NOMO-1 (cell line): ENCODE data around the gene DBNDD2.
A peak's percentile ranks its signal among the peaks of the same experiment; 100 is the strongest.

Source experiments
- DNase-seq, 2 experiments: peaks; one replicate each; lab custom pipeline; 2025; ENCODE audit not compliant: unreplicated experiment in 2 of 2; lab: John Stamatoyannopoulos, UW

Gene DBNDD2

DNA sequence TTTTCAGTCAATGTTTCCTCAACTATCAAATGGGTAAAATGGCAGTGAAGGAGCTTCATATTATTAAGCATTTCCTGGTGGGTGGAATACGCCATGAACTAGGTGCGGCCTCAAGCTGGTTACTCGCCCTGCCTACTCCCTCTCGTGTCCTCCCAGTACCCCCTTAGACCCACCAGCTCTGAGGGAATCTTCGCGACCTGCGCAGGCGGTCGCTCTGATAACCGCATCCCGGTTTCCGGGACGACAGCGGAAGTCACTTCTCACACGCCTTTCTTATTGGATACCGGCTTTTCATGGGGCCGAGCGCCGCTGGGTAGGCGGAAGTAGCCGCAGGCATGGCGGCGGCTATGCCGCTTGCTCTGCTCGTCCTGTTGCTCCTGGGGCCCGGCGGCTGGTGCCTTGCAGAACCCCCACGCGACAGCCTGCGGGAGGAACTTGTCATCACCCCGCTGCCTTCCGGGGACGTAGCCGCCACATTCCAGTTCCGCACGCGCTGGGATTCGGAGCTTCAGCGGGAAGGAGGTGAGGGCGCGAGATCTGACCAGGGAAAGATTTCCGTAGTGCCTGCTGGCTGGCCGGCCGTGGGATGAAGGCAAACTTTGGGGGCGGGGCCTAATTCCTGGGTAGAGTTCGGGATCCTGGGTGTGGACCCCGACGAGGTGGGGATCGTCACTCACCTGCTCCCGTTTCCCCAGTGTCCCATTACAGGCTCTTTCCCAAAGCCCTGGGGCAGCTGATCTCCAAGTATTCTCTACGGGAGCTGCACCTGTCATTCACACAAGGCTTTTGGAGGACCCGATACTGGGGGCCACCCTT is 7.9 kb downstream of the DBNDD2 start, which contains the start of gene PIGT:
TSS of gene PIGT (plus strand) at position 320 of the 816 bp plus-strand sequence. CDS start at position 336, 16 bp downstream.
- peak; percentile 86 to 90 for DNase-seq

DNA sequence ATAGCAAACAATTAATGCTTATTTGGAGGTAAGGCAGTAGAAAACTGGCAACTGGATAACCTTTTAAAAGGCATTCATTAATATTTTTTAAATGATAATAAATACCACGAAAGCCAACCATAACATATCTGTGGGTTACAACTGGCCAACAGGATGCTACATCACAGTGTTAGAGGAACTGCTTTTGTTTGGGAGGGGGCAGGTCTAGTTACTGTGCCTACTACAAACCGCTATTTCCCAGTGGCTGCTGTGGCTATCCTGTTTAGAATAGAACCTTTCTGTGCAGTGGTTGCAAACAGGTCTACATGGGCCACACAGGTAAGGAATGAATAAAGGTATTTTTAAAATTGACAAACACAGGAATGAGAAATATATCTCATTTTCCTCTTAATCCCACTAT is 8.8 kb downstream of the DBNDD2 start:
- peak in 1 of 2 experiments; percentile 12 for DNase-seq

DNA sequence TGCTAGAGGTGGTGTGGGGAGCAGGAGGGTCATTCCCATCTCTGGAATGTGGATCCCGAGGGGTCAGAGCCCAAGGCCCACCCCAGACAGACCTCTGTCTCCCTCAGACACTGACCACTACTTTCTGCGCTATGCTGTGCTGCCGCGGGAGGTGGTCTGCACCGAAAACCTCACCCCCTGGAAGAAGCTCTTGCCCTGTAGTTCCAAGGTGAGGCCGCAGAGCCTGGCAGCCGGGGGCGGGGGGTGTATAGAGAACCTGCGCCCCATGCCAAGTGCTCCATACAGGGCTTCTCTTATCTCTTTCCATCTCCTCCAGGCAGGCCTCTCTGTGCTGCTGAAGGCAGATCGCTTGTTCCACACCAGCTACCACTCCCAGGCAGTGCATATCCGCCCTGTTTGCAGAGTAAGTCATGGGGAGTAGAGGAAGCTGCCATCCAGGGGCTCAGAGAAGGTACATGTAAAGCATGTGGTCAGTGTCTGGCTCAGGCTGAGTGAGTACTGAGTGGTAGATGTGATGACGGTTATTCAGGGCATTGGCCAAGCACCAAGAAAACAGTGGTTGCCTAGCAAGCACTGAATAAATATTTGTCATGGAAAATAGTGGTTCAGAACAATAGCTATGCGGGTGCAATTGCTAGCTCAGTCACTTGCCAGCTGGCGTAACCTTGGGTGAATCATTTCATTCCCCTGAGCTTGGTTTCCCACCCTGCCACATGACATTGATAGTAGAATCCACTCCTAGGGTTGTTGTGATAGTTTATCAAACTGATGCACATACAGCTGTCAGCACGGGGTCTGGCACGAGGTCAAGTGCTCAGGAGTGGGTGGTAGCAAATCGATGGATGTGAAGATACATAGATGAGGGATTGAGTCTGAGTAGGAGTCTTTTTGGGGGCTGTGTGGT is 11.4 kb downstream of the DBNDD2 start:
- DNase-seq: no peak

DNA sequence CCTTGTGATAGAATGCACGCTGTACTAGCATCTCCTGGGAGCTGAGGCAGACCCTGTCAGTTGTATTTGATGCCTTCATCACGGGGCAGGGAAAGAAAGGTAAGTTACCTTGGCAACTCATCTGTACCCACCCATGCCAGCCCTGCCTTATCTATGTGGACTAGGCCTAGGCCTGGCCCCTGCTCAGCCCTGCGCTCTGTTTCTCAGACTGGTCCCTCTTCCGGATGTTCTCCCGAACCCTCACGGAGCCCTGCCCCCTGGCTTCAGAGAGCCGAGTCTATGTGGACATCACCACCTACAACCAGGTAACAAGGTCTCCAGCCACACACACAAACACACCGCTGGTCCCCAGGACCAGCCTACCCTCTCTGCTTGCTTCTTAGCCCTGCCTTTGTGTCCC is 12.0 kb downstream of the DBNDD2 start:
- no peak for DNase-seq

DNA sequence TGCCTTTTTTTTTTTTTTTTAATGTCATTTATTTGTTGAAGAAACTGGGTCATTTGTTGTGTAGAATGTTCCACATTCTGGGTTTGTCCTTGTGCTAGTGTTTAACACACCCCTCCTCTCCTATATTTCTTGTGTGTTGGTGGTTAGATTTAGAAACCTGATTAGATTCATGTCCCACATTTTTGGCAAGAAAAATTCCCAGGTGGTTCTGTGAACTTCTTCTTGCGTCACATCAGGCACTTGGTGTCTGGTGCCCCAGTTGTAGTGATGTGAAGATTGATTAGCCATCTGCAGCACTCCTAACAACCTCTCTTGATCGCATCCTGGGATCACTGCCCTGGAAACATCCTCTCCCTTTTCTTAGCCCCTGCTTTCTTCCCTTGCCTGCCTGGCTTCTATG is 15.6 kb downstream of the DBNDD2 start:
- DNase-seq: no peak

DNA sequence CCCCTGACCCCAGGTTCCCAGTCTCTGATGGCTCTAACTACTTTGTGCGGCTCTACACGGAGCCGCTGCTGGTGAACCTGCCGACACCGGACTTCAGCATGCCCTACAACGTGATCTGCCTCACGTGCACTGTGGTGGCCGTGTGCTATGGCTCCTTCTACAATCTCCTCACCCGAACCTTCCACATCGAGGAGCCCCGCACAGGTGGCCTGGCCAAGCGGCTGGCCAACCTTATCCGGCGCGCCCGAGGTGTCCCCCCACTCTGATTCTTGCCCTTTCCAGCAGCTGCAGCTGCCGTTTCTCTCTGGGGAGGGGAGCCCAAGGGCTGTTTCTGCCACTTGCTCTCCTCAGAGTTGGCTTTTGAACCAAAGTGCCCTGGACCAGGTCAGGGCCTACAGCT is 17.5 kb downstream of the DBNDD2 start:
- no peak for DNase-seq

DNA sequence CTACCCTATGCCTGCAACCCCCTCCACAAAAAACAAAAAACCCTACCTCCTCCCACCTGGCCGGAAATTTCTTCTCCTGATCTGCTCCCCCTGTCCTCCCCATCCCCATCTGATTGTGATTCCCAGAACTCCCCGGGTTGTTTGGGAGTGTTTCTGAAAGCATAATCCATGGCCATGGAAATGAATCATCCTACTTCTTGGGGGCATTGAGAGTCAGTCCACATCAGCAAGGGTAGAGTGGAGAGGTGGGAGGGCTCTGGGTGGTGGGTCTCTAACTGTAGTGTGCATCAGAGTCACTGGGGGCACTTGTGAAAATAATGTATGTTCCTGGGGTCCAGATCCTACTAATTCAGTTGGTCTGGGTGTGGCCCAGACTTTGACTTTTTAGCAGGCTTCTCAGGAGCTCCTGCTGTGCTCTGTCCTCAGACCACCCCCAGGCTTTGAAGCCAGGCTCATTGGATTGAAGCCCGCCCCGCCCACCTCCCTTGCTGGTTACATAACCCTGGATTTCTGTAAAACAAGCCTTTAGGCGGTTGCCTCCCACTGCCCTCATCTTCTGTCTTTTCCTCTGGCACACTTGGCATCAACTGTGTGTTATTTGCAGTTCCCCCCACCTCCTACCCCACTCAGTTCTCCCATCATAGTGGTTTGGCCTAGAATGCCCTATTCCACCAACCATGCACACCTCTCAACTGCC is 18.4 kb downstream of the DBNDD2 start:
- DNase-seq: no peak

DNA sequence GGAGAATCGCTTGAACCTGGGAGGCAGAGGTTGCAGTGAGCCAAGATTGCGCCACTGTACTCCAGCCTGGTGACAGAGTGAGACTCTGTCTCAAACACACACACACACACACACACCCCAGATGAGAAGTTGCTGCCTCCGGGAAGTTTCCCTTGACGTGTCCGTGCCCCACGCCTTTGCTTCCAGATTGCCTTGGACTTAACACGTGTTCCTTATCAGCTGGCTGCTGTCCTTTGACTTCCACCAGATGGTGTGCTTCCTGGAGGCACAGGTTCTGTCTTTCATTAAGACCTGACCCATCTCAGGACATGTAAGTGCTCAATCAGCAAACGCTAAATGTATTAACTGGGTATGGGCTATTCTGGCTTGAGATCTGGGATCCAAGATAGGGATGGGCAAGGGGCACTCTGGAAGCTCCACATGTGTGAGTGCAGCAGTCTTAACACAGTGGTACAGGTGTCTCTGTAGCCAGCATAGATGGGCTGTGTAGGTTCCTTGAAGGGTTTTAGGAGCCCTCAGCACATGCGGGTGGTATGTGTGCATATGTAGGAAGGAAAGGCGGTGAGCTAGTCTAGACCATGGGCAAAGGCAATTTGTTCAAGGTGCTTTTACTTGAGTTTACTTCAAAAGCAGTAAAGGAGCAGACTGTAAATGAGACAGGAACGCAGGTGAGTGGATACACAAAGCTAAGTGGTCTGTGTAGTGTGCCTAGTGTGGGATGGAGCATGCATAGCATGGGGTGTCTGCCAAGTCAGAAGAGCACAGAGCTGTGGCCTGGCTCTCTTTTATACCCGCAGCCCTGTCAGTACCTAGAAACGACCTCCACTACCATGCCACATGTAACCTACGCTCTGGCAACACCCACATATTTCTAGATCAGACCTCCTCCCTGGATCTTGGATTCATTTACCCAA is 19.4 kb downstream of the DBNDD2 start:
- no peak for DNase-seq

DNA sequence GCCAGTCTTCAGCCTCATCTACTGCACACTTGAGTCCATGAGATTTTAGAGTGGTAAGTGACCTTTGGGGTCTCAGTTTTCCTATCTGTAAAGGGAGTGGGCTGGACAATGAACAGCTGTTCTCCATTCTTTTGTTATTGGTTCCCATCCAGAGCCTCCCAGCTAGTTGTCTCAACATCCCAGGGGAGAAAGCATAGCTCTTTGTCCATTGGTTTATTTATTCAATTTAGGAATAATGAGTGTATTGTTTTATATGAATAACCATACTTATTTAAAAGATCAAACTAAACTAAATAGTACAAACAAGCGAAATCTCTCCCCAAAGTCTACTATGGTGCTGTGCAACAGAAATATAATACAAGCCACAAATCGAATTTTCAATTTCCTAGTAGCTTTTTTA is 21.5 kb downstream of the DBNDD2 start:
- DNase-seq: no peak

DNA sequence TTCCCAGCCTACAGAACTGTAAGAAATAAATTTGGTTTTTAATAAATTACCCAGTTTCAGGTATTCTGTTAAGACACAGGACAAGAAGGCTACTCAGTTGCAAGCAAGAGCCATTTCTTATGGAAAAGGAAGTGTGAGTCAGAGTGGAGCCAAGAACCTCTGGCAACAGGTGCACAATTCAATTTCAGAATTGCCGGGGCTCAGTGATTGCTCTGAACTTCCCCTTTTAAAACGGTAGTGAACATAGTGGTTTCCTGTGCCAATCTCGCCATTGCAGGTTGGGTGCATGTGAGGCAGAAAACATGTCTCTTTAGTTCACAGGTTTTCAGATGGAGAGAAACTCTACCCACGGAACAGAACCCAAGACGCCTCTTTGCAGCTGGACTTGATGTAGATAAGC is 24.2 kb downstream of the DBNDD2 start:
- DNase-seq: peak; percentile 86 to 91

DNA sequence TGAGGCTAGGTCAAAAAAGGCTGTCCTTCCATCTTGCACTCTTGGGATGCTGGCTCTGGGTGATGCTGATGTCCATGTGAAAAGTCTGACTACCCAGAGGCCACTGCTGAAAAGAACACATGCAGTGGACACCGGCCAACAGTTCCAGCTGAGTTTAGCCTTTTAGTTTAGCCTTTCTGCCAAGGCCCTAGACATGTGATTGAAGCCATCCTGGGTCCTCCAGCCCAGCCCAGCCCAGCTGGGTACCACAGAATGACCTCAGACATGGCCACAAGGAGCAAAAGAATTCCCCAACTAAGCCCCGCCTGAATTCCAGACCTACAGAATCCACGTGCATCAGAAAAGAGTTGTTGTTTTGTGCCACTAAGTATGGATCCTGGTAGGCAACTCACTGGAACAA is 25.2 kb downstream of the DBNDD2 start:
- no peak for DNase-seq

DNA sequence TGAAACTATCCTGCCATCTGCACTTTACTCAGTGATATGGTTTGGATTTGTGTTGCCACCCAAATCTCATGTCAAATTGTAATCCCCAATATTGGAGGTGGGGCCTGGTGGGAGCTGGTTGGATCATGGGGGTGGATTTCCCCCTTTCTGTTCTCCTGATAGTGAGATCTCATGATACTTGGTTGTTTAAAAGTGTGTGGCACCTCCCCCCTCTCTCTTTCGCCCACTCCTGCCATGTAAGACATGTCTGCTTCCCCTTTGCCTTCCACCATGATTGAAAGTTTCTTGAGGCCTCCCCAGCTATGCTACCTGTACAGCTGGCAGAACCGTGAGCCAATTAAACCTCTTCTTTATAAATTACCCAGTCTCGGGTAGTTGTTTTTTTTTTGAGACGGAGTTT is 25.9 kb downstream of the DBNDD2 start:
- DNase-seq: no peak

DNA sequence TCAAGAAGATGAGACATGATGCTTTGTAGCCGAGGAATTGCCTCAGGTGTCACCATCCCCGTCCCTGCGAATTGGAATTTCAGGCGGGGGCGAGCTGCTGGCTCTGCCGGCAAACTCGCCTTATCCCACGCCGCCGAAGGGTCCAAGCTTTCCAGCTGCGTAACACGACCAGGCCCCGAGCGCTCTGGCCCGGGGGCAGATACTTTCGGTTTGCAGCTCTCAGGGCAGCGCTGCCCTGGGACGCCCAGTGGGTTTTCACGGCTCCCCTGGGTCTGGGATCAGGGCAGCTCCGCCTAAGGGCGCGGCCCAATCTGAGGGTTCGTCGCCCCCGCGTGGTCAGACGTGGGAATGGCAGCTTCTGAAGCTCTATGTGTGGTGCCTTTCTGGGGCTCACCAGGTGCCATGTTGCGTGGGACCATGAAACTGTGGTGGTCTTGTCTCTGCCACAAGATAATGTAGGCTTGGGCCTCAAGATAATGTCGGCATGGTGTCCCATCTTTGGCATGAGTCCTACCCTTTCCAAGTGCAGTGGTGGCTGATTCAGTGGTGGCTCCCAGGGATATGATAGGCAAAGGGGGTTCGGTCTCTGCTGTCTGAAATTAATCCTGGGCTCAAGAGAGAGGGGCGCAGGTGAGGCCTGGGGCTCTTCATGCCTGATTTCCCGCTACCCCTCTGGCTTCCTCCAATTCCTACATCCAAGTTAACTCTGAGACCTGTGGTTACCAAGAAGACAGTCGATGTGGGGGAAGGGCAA is 28.8 kb downstream of the DBNDD2 start:
- peak; percentile 63 to 66 for DNase-seq

DNA sequence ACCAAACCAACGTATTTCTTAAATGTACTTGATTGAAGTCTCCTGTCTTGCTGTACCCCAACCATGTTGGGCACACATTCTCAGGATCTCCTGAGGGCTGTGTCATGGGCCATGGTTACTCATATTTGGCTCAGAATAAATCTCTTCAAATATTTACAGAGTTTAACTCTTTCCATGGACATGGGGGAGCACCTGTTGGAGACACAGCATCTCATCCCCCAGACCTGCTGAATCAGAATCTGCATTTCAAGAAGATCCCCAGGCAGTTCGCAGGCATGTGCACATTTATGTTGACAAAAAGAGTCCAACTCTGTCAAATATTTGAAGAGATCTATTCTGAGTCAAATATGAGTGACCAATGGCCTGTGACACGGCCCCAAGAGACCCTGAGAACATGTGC is 32.3 kb downstream of the DBNDD2 start:
- no peak for DNase-seq

DNA sequence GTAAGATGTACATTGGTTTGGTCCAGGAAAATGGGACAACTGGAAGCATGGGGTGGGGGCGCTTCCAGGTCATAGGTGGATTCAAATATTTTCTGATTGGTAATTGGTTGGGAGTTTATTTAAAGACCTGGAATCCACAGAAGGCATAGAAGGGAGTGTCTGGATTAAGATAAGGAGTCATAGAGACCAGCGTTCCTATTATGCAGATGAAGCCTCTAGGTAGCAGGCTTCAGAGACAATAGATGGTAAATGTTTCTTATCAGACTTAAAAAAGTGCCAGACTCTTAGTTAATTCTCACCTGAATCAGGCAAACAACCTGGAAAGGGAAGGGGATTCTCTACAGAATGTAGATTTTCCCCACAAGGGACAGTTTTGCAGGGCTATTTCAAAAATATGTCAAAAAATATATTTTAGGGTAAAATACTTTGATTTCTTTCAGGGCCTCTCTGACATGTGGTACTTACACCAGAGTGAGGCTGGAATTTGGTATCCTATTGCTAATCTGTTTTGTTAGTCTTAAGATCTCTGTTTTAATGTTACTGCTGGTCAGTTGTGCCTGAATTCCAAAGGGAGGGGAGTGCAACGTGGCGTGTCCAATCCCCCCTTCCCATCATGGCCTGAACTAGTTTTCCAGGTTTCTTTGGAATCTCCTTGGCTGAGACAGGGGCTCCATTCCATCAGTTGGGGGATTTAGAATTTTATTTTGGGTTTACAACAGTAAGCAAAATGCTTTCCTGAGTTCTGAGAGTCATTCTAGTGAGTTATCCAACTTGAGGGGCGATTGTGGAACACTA is 33.0 kb downstream of the DBNDD2 start:
- DNase-seq: no peak

DNA sequence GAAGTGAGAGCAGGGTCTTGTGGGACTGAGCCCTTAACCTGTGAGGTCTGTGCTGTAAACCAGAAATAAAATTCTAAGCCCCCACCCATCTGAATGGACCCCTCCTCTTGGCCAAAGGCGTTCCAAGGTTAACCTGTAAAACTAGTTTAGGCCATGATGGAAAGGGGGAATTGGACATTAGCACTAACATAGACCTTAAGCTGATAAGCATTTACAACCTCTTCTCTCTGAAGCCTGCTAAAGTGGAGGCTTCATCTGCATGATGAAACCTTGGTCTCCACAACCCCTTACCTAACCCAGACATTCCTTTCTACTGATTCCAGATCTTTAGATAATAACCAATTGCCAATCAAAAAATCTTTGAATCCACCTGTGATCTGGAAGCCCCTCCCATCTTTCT is 33.7 kb downstream of the DBNDD2 start:
- no peak for DNase-seq

DNA sequence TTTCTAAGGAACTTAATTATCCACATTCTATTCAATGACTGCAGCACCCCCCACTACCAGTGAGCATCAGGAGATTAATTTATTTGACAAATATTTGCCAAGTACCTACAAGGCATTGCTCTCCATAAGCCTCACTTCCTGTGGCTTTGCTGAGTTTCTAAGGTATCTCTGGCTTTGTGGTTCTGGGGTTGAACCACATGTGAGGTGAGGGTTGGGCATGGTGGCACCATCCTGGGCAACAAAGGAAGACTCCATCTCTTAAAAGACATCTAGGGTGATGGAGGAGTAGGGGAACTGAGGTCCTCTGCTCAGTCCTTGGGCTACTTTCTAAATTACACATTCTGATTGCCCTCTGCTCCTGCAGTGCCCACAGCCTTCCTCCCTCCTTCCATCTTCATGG is 36.0 kb downstream of the DBNDD2 start:
- DNase-seq: no peak

DNA sequence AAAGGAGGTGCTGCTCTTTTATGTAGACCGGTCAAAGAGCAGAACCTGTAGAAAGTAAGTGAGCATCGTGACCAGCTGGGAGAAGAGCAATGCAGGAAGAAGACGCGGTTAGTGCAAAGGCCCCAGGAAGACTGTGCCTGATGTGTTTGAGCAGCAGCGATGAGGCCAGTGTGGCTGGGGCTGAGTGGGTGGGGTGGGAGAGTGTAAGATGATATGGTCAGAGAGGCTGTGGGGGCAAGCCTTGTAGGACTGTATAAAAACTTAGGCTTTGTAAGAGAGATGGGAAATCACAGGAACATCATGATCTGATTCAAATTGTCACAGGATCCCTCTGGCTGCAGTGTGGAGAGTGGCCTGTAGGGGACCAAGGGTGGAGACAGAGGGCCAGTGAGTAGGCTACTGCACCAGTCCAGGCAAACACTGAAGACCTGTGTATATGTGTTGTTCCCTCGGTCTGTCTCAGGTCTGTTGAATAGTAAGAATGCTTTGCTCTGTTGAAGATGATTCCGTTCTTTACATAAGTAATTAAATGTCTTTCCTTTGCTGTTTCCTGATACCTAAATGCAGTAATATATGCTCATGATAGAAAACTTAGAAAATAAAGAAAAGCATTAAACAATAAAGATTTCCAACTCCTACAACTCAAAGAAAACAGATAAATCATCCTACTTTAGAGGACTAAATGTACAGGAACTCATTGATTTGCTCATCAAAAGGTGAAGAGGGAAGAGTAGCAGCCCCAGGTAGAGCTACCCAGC is 37.9 kb downstream of the DBNDD2 start:
- DNase-seq: peak in 1 of 2 experiments; percentile 4
